HEK293T (cell line): ENCODE data around the gene TVP23A.

Experiments
- CTCF ChIA-PET: fragments of 350-600 bp; formaldehyde crosslinking; extraction: SDS; loops from one replicate; lab custom pipeline; 2021; ENCODE audit warnings: antibody characterized with exemption, inconsistent platforms; lab: Yijun Ruan, JAX
- POLR2A ChIA-PET: fragments of 350-600 bp; formaldehyde crosslinking; extraction: SDS; loops from one replicate; lab custom pipeline; 2020; ENCODE audit warnings: antibody characterized with exemption, inconsistent platforms; lab: Yijun Ruan, JAX
- DNase-seq: peaks from one replicate; pipeline ENCODE4 v3.0.0; 2012; ENCODE audit warnings: mixed read lengths; ENCODE audit errors: extremely low spot score
- ARNT ChIP-seq: fragments of 450-650 bp; IDR thresholded peaks from 2 replicates; pipeline ENCODE4 v1.6.1; 2017; ENCODE audit warnings: mild to moderate bottlenecking
- BHLHE40 ChIP-seq: fragments of 450-650 bp; IDR thresholded peaks from 2 replicates; pipeline ENCODE4 v1.6.1; 2016; ENCODE audit warnings: mild to moderate bottlenecking, moderate library complexity, borderline replicate concordance
- CTBP1 ChIP-seq: fragments of 450-650 bp; IDR thresholded peaks from 2 replicates; pipeline ENCODE4 v1.6.1; 2016; ENCODE audit warnings: borderline replicate concordance
- ELF4 ChIP-seq: fragments of 450-650 bp; IDR thresholded peaks from 2 replicates; pipeline ENCODE4 v1.6.1; 2017; ENCODE audit warnings: antibody characterized with exemption
- FOXA1 ChIP-seq: fragments of 450-650 bp; IDR thresholded peaks from 2 replicates; pipeline ENCODE4 v1.6.1; 2016; ENCODE audit warnings: mild to moderate bottlenecking
- FOXK2 ChIP-seq: fragments of 450-650 bp; IDR thresholded peaks from 2 replicates; pipeline ENCODE4 v1.6.1; 2016; ENCODE audit warnings: mild to moderate bottlenecking
- FOXM1 ChIP-seq: fragments of 450-650 bp; IDR thresholded peaks from 2 replicates; pipeline ENCODE4 v1.6.1; 2017; ENCODE audit warnings: mild to moderate bottlenecking, borderline replicate concordance
- HDGF ChIP-seq: fragments of 450-650 bp; IDR thresholded peaks from 2 replicates; pipeline ENCODE4 v1.6.1; 2017; ENCODE audit warnings: antibody characterized with exemption, borderline replicate concordance
- L3MBTL2 ChIP-seq: fragments of 450-650 bp; conservative IDR thresholded peaks from 2 replicates; pipeline ENCODE4 v1.6.1; 2016; ENCODE audit warnings: mild to moderate bottlenecking
- LEF1 ChIP-seq: fragments of 450-650 bp; IDR thresholded peaks from 2 replicates; pipeline ENCODE4 v1.6.1; 2017; ENCODE audit warnings: mild to moderate bottlenecking, borderline replicate concordance
- NFRKB ChIP-seq: fragments of 450-650 bp; IDR thresholded peaks from 2 replicates; pipeline ENCODE4 v1.6.1; 2016; ENCODE audit warnings: mild to moderate bottlenecking, moderate library complexity
- SP1 ChIP-seq: fragments of 450-650 bp; IDR thresholded peaks from 2 replicates; pipeline ENCODE4 v1.6.1; 2017
- SUZ12 ChIP-seq: fragments of 450-650 bp; IDR thresholded peaks from 2 replicates; pipeline ENCODE4 v1.6.1; 2016; ENCODE audit warnings: mild to moderate bottlenecking
- TARDBP ChIP-seq: fragments of 450-650 bp; IDR thresholded peaks from 2 replicates; pipeline ENCODE4 v1.6.1; 2016
- ZNF384 ChIP-seq: fragments of 450-650 bp; IDR thresholded peaks from 2 replicates; pipeline ENCODE4 v1.6.1; 2016
- TF ChIP-seq, protein P1 (sequence below): fragments of 450-650 bp; IDR thresholded peaks from 2 replicates; pipeline ENCODE4 v1.6.1; 2016

The TVP23A gene

DNA sequence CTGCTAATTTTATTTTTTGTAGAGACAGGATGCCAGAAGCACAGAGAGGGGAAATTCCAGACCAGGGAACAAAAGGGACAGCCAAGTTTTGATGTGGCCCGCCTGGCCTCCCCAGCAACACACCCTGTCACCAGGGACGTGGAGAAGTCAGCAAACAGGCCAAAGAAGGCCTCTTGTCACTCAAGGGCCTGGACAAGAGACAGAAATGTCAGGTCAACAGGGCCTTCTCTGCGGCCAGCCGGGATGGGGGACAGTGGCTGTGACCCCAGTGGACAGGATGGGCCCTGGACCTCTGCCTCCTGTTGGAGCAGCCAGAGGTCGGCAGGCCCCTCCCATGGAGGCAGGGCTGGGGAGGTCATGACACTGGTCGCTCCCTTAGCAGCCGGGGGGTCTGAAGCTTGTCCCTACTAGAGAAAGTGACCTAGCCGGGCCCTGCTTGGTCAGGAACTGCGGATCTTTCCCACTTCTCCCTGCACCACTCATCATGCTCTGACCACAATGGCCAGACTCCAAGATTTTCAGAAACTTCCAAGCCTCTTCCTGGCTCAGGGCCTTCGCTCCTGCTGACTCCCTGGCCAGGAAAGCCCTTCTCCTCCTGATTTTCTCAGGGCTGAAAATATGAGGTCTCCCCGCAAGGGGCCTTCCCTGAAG is 9.2 kb upstream of the TVP23A start:
- TF ChIP-seq FOXM1 (no peak), NFRKB (no peak), CTBP1 (no peak), FOXK2 (no peak), FOXA1 (no peak), SP1 (no peak)
- POLR2A ChIA-PET: no interaction called here
- CTCF ChIA-PET: no interaction called here
- no peak for DNase-seq

GRCh38 chr16:10824111-10824893 is 5.7 kb upstream of the TVP23A start:
- ChIA-PET CTCF (no interaction called here), POLR2A (no interaction called here)
- TF ChIP-seq FOXM1 (no peak), LEF1 (no peak)
- DNase-seq: no peak

DNA sequence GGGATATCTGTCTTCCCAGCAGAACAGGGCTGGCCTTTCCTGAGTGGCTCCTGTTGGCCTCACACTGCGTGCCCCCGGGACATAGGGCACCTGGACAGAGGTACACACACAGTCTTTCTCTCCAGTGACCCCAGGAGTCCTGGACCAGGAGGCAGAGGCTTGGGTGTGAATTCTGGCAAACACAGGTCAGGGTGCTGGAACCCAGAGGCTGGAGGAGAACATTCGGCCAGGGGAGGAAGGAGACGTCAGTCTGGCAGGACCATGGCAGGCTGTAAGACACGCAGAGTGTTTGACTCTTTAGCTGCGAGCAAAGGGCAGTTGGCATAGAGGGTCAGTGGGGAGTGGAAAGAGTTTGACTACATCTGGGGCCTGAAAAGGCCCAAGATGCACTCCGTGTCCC is 4.1 kb upstream of the TVP23A start:
- ChIA-PET POLR2A (no interaction called here), CTCF (no interaction called here)
- DNase-seq: no peak
- TF ChIP-seq LEF1: no peak
- no peak for TF ChIP-seq ELF4
- TF ChIP-seq CTBP1: no peak
- no peak for TF ChIP-seq SP1
- TF ChIP-seq ARNT: no peak

- DNase-seq: no peak
- CTCF ChIA-PET: no interaction called here
- POLR2A ChIA-PET: no interaction called here
- no peak for TF ChIP-seq CTBP1
- TF ChIP-seq, protein P1, sequence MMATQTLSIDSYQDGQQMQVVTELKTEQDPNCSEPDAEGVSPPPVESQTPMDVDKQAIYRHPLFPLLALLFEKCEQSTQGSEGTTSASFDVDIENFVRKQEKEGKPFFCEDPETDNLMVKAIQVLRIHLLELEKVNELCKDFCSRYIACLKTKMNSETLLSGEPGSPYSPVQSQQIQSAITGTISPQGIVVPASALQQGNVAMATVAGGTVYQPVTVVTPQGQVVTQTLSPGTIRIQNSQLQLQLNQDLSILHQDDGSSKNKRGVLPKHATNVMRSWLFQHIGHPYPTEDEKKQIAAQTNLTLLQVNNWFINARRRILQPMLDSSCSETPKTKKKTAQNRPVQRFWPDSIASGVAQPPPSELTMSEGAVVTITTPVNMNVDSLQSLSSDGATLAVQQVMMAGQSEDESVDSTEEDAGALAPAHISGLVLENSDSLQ: no peak
- TF ChIP-seq HDGF: no peak
- TF ChIP-seq FOXK2: no peak
- TF ChIP-seq SP1: no peak
- no peak for TF ChIP-seq NFRKB
- TF ChIP-seq ARNT: no peak
- TF ChIP-seq L3MBTL2: no peak
- no peak for TF ChIP-seq ELF4
- no peak for TF ChIP-seq BHLHE40
- no peak for TF ChIP-seq LEF1
- TF ChIP-seq FOXM1: no peak
Measured at GRCh38 chr16:10820546-10820945, 2.0 kb upstream of the TVP23A start.

DNA sequence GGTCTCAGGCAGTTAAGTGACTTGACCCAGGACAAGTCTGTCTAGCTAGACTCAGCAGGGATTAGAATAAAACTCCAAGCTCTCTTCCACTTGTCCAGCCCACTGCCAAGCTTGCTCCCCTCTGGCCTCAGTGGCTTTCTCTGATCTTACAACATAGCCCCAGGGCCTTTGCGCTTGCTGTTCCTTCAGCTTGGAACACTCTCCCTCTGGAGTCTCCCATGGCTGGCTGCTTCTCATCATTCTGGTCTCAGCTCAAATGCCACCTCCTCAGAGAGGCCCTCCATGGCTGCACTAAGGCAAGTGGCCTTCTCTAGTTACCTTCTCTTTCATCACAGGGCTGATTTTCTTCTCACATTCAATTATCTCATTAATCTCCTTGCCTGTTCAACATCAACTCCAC is 1.1 kb downstream of the TVP23A start:
- TF ChIP-seq ELF4: no peak
- ChIA-PET POLR2A (no interaction called here), CTCF (no interaction called here)
- DNase-seq: no peak

- no peak for DNase-seq
- ChIA-PET CTCF (no interaction called here), POLR2A (no interaction called here)
- TF ChIP-seq L3MBTL2: no peak
- TF ChIP-seq NFRKB: no peak
- no peak for TF ChIP-seq ARNT
- TF ChIP-seq SP1: no peak
- no peak for TF ChIP-seq ZNF384
- TF ChIP-seq, protein P1: no peak
- no peak for TF ChIP-seq ELF4
- no peak for TF ChIP-seq FOXM1
- no peak for TF ChIP-seq FOXA1
- TF ChIP-seq SUZ12: no peak
- TF ChIP-seq HDGF: no peak
- TF ChIP-seq TARDBP: no peak
- no peak for TF ChIP-seq BHLHE40
- no peak for TF ChIP-seq CTBP1
- no peak for TF ChIP-seq LEF1
- TF ChIP-seq FOXK2: no peak
Measured at GRCh38 chr16:10813099-10813455, 5.5 kb downstream of the TVP23A start.

DNA sequence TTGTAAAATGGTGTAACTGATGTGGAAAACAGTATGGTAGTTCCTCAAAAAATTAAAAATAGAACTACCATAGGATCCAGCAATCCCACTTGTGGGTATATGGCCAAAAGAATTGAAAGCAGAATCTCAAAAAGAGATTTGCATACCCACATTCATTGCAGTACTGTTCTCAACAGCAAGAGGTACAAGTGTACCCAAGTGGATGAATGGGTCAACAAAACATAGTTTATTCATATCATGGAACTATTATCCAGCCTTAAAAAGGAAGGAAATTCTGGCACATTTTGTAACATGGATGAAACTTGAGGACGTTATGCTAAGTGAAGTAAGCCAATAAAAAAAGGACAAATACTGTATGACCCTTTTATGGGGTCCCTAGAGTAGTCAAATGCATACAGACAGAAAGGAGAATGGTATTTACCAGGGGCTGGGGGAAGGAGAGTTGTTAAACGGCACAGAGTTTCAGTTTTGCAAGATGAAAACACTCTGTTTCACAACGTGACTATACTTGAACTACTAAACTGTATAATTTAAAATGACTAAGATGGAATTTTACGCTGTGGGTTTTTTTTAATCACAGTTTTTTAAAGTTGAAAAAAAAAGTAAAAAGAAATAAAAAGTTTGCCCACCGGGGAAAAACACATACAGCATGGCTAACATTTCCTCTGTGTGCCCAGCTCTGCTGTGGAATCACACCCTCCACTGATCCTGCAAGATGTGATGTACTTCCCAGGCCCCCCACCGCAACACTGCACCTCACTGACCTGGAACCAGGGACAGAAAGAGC is 6.1 kb downstream of the TVP23A start:
- POLR2A ChIA-PET: no interaction called here
- CTCF ChIA-PET: no interaction called here
- DNase-seq: no peak
- TF ChIP-seq LEF1 (no peak), CTBP1 (no peak), FOXK2 (no peak), ELF4 (no peak), NFRKB (no peak), L3MBTL2 (no peak), FOXA1 (no peak), SP1 (no peak), SUZ12 (no peak)
- TF ChIP-seq, protein P1: no peak
